Measurements from ENCODE around the gene RELL2.

The RELL2 gene

GRCh38 chr5:141646026-141646425 lies 9.2 kb downstream of the RELL2 start:
- TF ChIP-seq CTCF (IDR thresholded peaks at IDR 0.05; ENCODE audit: insufficient read depth, low read length, poor library complexity, severe bottlenecking) = no peak
- H3K4me3 ChIP-seq (replicated peaks; ENCODE audit: low read depth, low read length) = no peak overlapping the region
- peaks cover 16% of the 10 kb centered on the region for H3K36me3 ChIP-seq (ENCODE audit: control insufficient read depth, insufficient read depth, low read length)

GRCh38 chr5:141647242-141647641 lies 10.4 kb downstream of the RELL2 start:
- TF ChIP-seq CTCF (IDR thresholded peaks at IDR 0.05; ENCODE audit: insufficient read depth, low read length, poor library complexity, severe bottlenecking) = no peak
- H3K27me3 ChIP-seq (replicated peaks; ENCODE audit: control insufficient read depth, insufficient read depth, low read length) = no peaks in the 10 kb centered on the region
- no peak overlapping the region for H3K4me3 ChIP-seq (replicated peaks; ENCODE audit: low read depth, low read length)
- H3K36me3 ChIP-seq (ENCODE audit: control insufficient read depth, insufficient read depth, low read length) = peaks cover 16% of the 10 kb centered on the region
- no peak for DNase-seq (ENCODE audit: extremely low read depth, insufficient read length)

More at GRCh38 chr5:141646026-141646425, 9.2 kb downstream of the RELL2 start:
- H3K27me3 ChIP-seq (replicated peaks; ENCODE audit: control insufficient read depth, insufficient read depth, low read length) = no peaks in the 10 kb centered on the region
- no peak for DNase-seq (ENCODE audit: extremely low read depth, insufficient read length)

GRCh38 chr5:141647851-141648250 lies 11.1 kb downstream of the RELL2 start:
- TF ChIP-seq CTCF (IDR thresholded peaks at IDR 0.05; ENCODE audit: insufficient read depth, low read length, poor library complexity, severe bottlenecking) = no peak
- H3K4me3 ChIP-seq (replicated peaks; ENCODE audit: low read depth, low read length) = no peak overlapping the region
- DNase-seq (ENCODE audit: extremely low read depth, insufficient read length) = no peak
- peaks cover 16% of the 10 kb centered on the region for H3K36me3 ChIP-seq (ENCODE audit: control insufficient read depth, insufficient read depth, low read length)
- H3K27me3 ChIP-seq (replicated peaks; ENCODE audit: control insufficient read depth, insufficient read depth, low read length) = no peaks in the 10 kb centered on the region

GRCh38 chr5:141649056-141649688 lies 12.4 kb downstream of the RELL2 start:
- no peak for DNase-seq (ENCODE audit: extremely low read depth, insufficient read length)
- TF ChIP-seq CTCF (IDR thresholded peaks at IDR 0.05; ENCODE audit: insufficient read depth, low read length, poor library complexity, severe bottlenecking) = no peak
- no peaks in the 10 kb centered on the region for H3K27me3 ChIP-seq (replicated peaks; ENCODE audit: control insufficient read depth, insufficient read depth, low read length)
- H3K4me3 ChIP-seq (replicated peaks; ENCODE audit: low read depth, low read length) = no peak overlapping the region
- peaks cover 12% of the 10 kb centered on the region for H3K36me3 ChIP-seq (ENCODE audit: control insufficient read depth, insufficient read depth, low read length)

GRCh38 chr5:141649972-141650371 lies 13.2 kb downstream of the RELL2 start:
- no peak for DNase-seq (ENCODE audit: extremely low read depth, insufficient read length)
- no peak for TF ChIP-seq CTCF (IDR thresholded peaks at IDR 0.05; ENCODE audit: insufficient read depth, low read length, poor library complexity, severe bottlenecking)
- H3K27me3 ChIP-seq (replicated peaks; ENCODE audit: control insufficient read depth, insufficient read depth, low read length) = no peaks in the 10 kb centered on the region
- no peak overlapping the region for H3K4me3 ChIP-seq (replicated peaks; ENCODE audit: low read depth, low read length)
- H3K36me3 ChIP-seq (ENCODE audit: control insufficient read depth, insufficient read depth, low read length) = peaks cover 9% of the 10 kb centered on the region
